ENCODE measurements around the gene MYO1B. TPM values are rescaled to one million over a fixed set of nuclear protein-coding genes. Genes with fewer than 3 reads are reported as not detected.

The MYO1B gene
- total RNA-seq, 6 experiments from 2014 or later: 214 to 254 (median 236) TPM

- Mint-ChIP-seq H3K36me3 (ENCODE audit: low read depth) (peaks cover 73% of the 10 kb centered on the region), H3K4me1 (ENCODE audit: low read depth) (peaks cover 92% of the 10 kb centered on the region)
These were observed 102.0 kb downstream of the MYO1B start for GRCh38 chr2:191347154-191347553.

GRCh38 chr2:191347881-191348280 is 102.7 kb downstream of the MYO1B start:
- Mint-ChIP-seq H3K36me3 (ENCODE audit: low read depth) (peaks cover 75% of the 10 kb centered on the region), H3K4me3 (no peak overlapping the region), H3K4me1 (ENCODE audit: low read depth) (peaks cover 93% of the 10 kb centered on the region), H3K27ac (peak overlapping the region; percentile 73), H3K9me3 (no peaks in the 10 kb centered on the region), H3K27me3 (ENCODE audit: insufficient read depth) (peaks cover 10% of the 10 kb centered on the region)
- TF ChIP-seq, protein P1, sequence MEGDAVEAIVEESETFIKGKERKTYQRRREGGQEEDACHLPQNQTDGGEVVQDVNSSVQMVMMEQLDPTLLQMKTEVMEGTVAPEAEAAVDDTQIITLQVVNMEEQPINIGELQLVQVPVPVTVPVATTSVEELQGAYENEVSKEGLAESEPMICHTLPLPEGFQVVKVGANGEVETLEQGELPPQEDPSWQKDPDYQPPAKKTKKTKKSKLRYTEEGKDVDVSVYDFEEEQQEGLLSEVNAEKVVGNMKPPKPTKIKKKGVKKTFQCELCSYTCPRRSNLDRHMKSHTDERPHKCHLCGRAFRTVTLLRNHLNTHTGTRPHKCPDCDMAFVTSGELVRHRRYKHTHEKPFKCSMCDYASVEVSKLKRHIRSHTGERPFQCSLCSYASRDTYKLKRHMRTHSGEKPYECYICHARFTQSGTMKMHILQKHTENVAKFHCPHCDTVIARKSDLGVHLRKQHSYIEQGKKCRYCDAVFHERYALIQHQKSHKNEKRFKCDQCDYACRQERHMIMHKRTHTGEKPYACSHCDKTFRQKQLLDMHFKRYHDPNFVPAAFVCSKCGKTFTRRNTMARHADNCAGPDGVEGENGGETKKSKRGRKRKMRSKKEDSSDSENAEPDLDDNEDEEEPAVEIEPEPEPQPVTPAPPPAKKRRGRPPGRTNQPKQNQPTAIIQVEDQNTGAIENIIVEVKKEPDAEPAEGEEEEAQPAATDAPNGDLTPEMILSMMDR (IDR thresholded peaks at IDR 0.05): no peak
- no peak for DNase-seq

More at GRCh38 chr2:191347154-191347553, 102.0 kb downstream of the MYO1B start:
- no peak for DNase-seq
- Mint-ChIP-seq H3K27me3 (ENCODE audit: insufficient read depth) (peaks cover 11% of the 10 kb centered on the region), H3K9me3 (no peaks in the 10 kb centered on the region), H3K4me3 (no peak overlapping the region), H3K27ac (peak overlapping the region; percentile 47)
- TF ChIP-seq, protein P1 (IDR thresholded peaks at IDR 0.05): no peak

DNA sequence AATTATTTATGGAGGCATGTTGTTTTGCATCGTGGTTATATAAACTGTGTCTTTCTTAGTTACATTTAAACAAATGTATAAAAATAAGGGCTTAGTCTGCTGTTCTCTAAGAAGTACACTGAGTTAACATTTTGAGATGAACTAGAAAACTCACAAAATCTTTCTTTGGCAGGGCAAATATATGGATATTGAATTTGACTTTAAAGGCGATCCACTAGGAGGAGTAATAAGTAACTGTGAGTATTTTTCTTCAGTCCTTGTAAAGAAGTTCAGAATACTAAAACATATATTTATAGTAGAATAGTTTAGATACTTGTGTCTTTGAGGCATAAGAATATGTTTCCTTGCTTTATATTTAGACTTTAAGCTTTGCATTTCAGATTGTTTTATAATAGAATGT is 104.8 kb downstream of the MYO1B start:
- peaks cover 68% of the 10 kb centered on the region for H3K36me3 Mint-ChIP-seq (ENCODE audit: low read depth)
- peaks cover 5% of the 10 kb centered on the region for H3K27me3 Mint-ChIP-seq (ENCODE audit: insufficient read depth)
- H3K27ac Mint-ChIP-seq: peak overlapping the region; percentile 51; the same call in 1 of the 2 replicates
- H3K9me3 Mint-ChIP-seq: peaks cover 5% of the 10 kb centered on the region; the same call in 1 of the 2 replicates
- no peak overlapping the region for H3K4me3 Mint-ChIP-seq
- TF ChIP-seq, protein P1 (IDR thresholded peaks at IDR 0.05): peak; percentile 52
- H3K4me1 Mint-ChIP-seq (ENCODE audit: low read depth): peaks cover 88% of the 10 kb centered on the region
- no peak for DNase-seq

DNA sequence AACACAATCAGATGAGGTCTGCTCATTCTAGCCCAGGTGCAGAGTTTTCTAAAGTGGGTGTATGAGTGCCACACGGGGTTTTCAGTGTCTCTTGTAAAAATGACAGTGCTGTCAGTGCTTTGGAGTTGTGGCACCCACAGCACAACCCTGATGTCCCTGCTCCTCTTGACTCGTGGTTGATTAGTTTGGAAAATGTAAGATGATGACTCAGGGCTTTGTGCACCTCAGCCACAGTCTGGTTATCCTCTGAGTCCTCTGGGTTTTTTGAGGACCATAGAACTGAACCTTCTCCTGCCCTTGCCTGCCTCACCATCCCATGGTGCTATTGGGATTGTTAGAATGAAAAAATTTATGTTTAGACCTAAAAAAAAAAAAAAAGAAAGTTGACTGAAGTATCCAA is 105.6 kb downstream of the MYO1B start:
- Mint-ChIP-seq H3K27ac (peak overlapping the region; percentile 75), H3K9me3 (peaks cover 11% of the 10 kb centered on the region; the same call in 1 of the 2 replicates), H3K36me3 (ENCODE audit: low read depth) (peaks cover 72% of the 10 kb centered on the region), H3K4me3 (peak overlapping the region; percentile 36), H3K27me3 (ENCODE audit: insufficient read depth) (peaks cover 5% of the 10 kb centered on the region), H3K4me1 (ENCODE audit: low read depth) (peaks cover 82% of the 10 kb centered on the region)
- DNase-seq: peak; percentile 31
- TF ChIP-seq, protein P1 (IDR thresholded peaks at IDR 0.05): no peak

DNA sequence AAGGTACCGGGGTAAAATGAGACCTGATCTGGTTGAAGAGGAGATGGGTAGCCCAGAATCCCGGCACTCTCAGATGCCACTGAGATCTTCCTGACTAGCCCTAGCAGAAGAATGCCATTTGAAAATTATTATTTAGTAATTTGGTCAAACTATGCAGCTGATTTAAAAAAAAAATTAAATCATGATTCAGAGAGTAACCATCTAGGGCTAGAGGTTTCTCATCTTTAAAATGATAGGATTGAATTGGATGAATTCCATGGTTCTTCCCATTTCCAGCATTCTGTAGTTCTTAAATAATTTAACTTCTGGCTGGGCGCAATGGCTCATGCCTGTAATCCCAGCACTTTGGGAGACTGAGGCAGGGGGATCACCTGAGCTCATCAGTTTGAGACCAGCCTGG is 106.1 kb downstream of the MYO1B start:
- Mint-ChIP-seq H3K27ac (peak overlapping the region; percentile 75), H3K4me1 (ENCODE audit: low read depth) (peaks cover 77% of the 10 kb centered on the region), H3K27me3 (ENCODE audit: insufficient read depth) (peaks cover 5% of the 10 kb centered on the region), H3K4me3 (peak overlapping the region; percentile 36), H3K36me3 (ENCODE audit: low read depth) (peaks cover 74% of the 10 kb centered on the region), H3K9me3 (peaks cover 11% of the 10 kb centered on the region; the same call in 1 of the 2 replicates)
- TF ChIP-seq, protein P1 (IDR thresholded peaks at IDR 0.05): no peak
- DNase-seq: peak; percentile 8

Measured in HFFc6 (cell line).